ENCODE measurements around the gene SLCO2A1. TPM values are rescaled to one million over a fixed set of nuclear protein-coding genes. Genes with fewer than 3 reads are reported as not detected.

Gene SLCO2A1
- total RNA-seq, 4 donors from 2014 or later, result 0.07 to 2.4 (median 1.3) TPM

DNA sequence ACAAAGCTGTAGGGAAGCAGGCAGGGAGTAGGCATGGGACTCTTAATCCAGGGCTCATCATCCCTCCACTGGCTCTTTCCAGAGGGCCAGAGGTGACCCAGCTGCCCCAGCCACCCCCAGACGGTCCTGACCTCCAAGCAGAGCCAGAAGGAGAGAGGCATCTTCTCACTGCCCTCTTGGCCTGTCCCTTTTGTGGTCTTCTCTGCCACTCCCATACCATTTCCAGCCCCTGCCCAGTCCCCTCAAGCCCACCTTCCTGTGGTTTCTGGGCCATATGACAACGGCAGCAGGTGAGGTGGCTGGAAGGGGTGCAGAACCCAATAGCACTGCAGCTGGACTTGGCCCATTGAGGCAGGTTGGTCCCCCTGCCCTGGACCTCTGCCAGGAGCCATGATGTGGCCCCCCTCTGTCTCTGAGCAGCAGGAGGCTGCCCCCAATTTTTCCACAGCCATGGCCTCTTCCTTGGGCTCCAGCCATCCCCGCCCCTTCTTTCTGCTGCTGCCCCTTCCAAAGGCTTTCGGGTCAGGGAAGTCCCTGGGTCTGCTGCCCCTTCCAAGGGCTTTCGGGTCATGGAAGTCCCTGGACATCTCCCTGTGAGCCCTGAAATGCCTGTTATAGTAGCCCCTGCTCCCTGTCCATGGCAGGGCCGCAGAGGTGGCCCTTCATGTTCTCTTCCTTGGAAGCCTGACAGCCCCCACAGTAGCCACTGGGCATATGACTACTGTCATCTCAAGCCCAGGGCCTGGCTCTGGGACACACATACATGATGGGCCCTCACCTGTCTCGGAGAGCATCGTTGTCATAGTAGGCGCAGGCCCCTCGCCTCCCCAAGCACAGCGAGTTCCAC, 94.5 kb downstream of the SLCO2A1 start:
- H3K27me3 ChIP-seq, result no peaks in the 10 kb centered on the region
- H3K4me1 ChIP-seq, result no peaks in the 10 kb centered on the region
- no peak for TF ChIP-seq POLR2A (IDR thresholded peaks at IDR 0.05)
- TF ChIP-seq, protein P1, sequence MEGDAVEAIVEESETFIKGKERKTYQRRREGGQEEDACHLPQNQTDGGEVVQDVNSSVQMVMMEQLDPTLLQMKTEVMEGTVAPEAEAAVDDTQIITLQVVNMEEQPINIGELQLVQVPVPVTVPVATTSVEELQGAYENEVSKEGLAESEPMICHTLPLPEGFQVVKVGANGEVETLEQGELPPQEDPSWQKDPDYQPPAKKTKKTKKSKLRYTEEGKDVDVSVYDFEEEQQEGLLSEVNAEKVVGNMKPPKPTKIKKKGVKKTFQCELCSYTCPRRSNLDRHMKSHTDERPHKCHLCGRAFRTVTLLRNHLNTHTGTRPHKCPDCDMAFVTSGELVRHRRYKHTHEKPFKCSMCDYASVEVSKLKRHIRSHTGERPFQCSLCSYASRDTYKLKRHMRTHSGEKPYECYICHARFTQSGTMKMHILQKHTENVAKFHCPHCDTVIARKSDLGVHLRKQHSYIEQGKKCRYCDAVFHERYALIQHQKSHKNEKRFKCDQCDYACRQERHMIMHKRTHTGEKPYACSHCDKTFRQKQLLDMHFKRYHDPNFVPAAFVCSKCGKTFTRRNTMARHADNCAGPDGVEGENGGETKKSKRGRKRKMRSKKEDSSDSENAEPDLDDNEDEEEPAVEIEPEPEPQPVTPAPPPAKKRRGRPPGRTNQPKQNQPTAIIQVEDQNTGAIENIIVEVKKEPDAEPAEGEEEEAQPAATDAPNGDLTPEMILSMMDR (IDR thresholded peaks at IDR 0.05 in 4 of 5, conservative IDR thresholded peaks at IDR 0.05 in 1 of 5), result no peak
- in situ Hi-C loops (cut with MboI; ENCODE audit: low sequenced_read_pairs in 4 of 4), result no loop called here
- ATAC-seq (no peak), DNase-seq (no peak)
- no peak overlapping the region for H3K4me3 ChIP-seq
- no peak overlapping the region for H3K27ac ChIP-seq
- intact Hi-C loops (cut with DNase I; ENCODE audit: low total_unique reads), result loop anchor here (10.0 kb wide), 2 partner anchors 100 to 540 kb away; no protein-coding TSS in a partner anchor
- H3K9me3 ChIP-seq, result no peaks in the 10 kb centered on the region
- H3K36me3 ChIP-seq, result no peaks in the 10 kb centered on the region

DNA sequence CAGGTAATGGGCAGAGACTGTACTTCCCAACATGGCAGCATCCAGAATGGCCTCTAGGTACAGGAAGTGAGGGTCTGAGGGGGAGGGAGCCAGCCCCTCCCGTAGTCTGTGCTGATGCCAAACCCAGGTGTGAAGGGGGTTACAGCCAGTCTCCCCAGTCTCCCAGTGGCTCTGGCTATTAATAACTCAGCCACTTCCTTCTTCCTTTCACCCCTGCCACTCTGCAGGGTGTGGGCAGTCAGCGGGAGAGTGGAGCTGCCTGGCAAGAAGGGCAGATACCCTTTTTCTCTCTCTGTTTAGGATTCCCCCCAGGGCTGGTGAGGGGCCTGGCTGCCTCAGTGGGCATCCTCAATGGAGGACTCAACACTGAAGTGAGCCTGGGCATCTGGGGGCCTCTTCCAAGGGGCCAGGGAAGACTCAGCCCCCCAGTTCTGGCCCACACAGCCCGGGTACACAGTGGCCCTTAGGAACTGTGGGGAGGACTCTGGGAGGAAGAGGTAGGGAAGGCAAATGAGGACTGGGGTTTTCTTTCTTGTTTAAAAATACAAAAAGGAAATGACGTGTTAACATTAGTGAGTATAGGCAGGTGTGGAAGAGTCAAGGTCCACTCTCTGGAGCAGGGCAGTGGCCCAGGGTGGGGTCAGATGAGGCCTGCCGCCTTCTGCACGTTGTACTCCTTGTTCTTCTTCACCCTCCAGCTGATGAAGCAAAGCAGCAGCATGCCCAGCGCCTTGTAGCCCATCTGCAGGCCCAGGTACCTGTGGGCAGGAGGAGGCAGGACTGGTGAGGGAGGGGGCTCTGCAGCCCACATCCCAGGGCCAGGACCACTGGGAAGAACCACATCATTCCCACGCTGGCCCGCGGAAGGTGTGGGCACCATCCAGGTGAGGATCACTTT, 95.4 kb downstream of the SLCO2A1 start:
- intact Hi-C loops (cut with DNase I; ENCODE audit: low total_unique reads) (loop anchor here (10.0 kb wide), 2 partner anchors 100 to 540 kb away; no protein-coding TSS in a partner anchor), in situ Hi-C loops (cut with MboI; ENCODE audit: low sequenced_read_pairs in 4 of 4) (no loop called here)
- Histone ChIP-seq H3K27ac (no peak overlapping the region), H3K27me3 (peaks cover 0 to 2% (median 0%) of the 10 kb centered on the region in 3 donors), H3K4me3 (no peak overlapping the region), H3K9me3 (no peaks in the 10 kb centered on the region), H3K4me1 (no peaks in the 10 kb centered on the region), H3K36me3 (no peaks in the 10 kb centered on the region)
- DNase-seq (no peak), ATAC-seq (no peak)
- no peak for TF ChIP-seq POLR2A (IDR thresholded peaks at IDR 0.05)
- TF ChIP-seq, protein P1 (IDR thresholded peaks at IDR 0.05 in 4 of 5, conservative IDR thresholded peaks at IDR 0.05 in 1 of 5), result no peak

DNA sequence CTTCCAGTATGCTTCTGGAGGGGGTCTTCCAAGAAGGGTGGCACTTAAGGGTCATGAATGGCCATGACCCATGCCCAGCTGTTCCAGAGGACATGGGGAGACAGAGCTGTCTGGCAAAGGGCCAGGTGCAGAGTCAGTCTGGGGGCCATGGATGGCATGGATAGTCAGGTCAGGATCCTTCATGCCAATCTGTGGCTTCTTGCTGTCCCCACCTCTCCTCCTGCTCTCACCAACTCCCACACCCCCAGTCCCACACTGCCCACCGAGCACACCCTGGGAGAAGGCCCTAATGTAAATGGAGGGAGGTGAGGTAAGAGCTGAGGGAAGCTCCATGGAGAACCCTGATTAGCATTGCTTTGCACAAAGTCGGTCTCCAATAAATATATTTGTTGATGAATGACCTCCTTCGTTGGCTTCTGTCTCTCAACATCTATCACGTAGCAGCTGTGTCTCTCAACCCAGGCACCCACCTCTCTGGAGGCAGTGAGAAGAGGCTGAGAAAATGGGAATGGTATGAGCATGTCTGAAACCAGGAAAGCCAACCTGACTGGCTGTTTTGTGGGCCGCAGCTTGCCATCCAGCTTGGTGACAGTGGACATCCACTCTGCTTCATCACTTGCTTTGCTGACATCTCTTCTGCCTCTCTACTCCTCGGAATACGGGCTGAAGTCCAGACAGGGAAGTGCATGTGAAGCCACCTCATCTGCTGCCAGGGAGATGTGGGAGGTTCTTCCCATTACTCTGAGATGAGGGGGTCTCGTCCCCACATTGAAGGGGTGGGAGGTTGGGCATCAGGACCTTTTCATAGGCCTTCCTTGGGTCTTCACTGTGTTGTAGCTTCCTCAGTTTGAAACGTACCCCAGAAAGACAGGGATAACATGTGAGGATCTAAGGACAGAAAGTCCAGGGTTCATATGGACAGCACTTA, 96.4 kb downstream of the SLCO2A1 start:
- Histone ChIP-seq H3K27ac (no peak overlapping the region), H3K4me1 (no peaks in the 10 kb centered on the region), H3K9me3 (no peaks in the 10 kb centered on the region), H3K36me3 (no peaks in the 10 kb centered on the region), H3K27me3 (peaks cover 0 to 2% (median 0%) of the 10 kb centered on the region in 3 donors), H3K4me3 (no peak overlapping the region)
- intact Hi-C loops (cut with DNase I; ENCODE audit: low total_unique reads) (loop anchor here (10.0 kb wide), 2 partner anchors 101 to 541 kb away; no protein-coding TSS in a partner anchor), in situ Hi-C loops (cut with MboI; ENCODE audit: low sequenced_read_pairs in 4 of 4) (no loop called here)
- DNase-seq (no peak), ATAC-seq (no peak)
- TF ChIP-seq POLR2A (IDR thresholded peaks at IDR 0.05), result no peak
- TF ChIP-seq, protein P1 (IDR thresholded peaks at IDR 0.05 in 4 of 5, conservative IDR thresholded peaks at IDR 0.05 in 1 of 5), result no peak

DNA sequence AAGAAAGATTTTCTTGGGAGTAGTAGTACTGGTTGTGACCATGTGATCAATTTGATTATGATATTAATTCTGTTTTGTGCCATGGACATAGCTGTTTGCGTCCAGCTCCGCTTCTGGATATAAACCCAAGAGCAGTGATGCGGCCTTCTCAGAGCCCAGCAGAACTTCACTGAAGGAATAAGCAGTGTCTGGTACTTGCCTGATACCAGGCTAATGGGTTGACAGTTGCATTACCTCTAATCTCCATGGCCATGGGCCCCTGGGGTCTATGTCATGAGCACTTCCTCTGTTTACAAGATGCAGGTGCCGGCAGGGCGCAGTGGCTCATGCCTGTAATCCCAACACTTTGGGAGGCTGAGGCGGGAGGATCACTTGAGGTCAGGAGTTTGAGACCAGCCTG, 97.7 kb downstream of the SLCO2A1 start:
- no peak overlapping the region for H3K27ac ChIP-seq
- DNase-seq, result no peak
- TF ChIP-seq, protein P1 (IDR thresholded peaks at IDR 0.05 in 4 of 5, conservative IDR thresholded peaks at IDR 0.05 in 1 of 5), result no peak
- no peak for TF ChIP-seq POLR2A (IDR thresholded peaks at IDR 0.05)
- H3K9me3 ChIP-seq, result no peaks in the 10 kb centered on the region
- H3K4me1 ChIP-seq, result peaks cover 0 to 7% of the 10 kb centered on the region in 2 donors
- no peak for ATAC-seq
- H3K27me3 ChIP-seq, result peaks cover 0 to 2% (median 0%) of the 10 kb centered on the region in 3 donors
- no peak overlapping the region for H3K4me3 ChIP-seq
- H3K36me3 ChIP-seq, result no peaks in the 10 kb centered on the region
- in situ Hi-C loops (cut with MboI; ENCODE audit: low sequenced_read_pairs in 4 of 4), result no loop called here
- intact Hi-C loops (cut with DNase I; ENCODE audit: low total_unique reads), result loop anchor here (10.0 kb wide), 2 partner anchors 103 to 543 kb away; no protein-coding TSS in a partner anchor
